ENCODE results near the gene INTS3.

The INTS3 gene

GRCh38 chr1:153688276-153688675 lies 39.6 kb upstream of the INTS3 start:
- 89% methylated on average over 7 of the region's 7 CpGs for WGBS
- no peaks in the 10 kb centered on the region for H3K27me3 ChIP-seq (ENCODE audit: insufficient read depth, low read length)
- no peaks in the 10 kb centered on the region for H3K4me1 ChIP-seq (ENCODE audit: insufficient read depth, low read length)
- no peak overlapping the region for H3K4me3 ChIP-seq (ENCODE audit: low read length)
- H3K9ac ChIP-seq (ENCODE audit: low read depth, low read length) = no peak overlapping the region
- H3K27ac ChIP-seq (ENCODE audit: low read depth, low read length) = no peak overlapping the region
- no peaks in the 10 kb centered on the region for H3K9me3 ChIP-seq (ENCODE audit: insufficient read depth, low read depth, low read length)
- peaks cover 14% of the 10 kb centered on the region for H3K36me3 ChIP-seq (ENCODE audit: insufficient read depth, low read length)

- no peak overlapping the region for H3K9ac ChIP-seq (ENCODE audit: low read depth, low read length)
- 92% methylated on average over 17 of the region's 18 CpGs for WGBS
These were observed 39.0 kb upstream of the INTS3 start for GRCh38 chr1:153688736-153689328.

DNA sequence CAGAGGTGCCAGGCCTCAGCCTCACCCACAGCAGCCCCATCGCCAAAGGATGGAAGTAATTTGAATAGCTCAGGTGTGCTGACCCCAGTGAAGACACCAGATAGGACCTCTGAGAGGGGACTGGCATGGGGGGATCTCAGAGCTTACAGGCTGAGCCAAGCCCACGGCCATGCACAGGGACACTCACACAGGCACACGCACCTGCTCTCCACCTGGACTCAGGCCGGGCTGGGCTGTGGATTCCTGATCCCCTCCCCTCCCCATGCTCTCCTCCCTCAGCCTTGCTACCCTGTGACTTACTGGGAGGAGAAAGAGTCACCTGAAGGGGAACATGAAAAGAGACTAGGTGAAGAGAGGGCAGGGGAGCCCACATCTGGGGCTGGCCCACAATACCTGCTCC lies 34.4 kb upstream of the INTS3 start:
- no peak overlapping the region for H3K27ac ChIP-seq (ENCODE audit: low read depth, low read length)
- WGBS = 92% methylated on average over 4 of the region's 4 CpGs

More at GRCh38 chr1:153688736-153689328, 39.0 kb upstream of the INTS3 start:
- H3K9me3 ChIP-seq (ENCODE audit: insufficient read depth, low read depth, low read length) = no peaks in the 10 kb centered on the region
- H3K36me3 ChIP-seq (ENCODE audit: insufficient read depth, low read length) = peaks cover 14% of the 10 kb centered on the region
- H3K4me1 ChIP-seq (ENCODE audit: insufficient read depth, low read length) = no peaks in the 10 kb centered on the region
- no peak overlapping the region for H3K27ac ChIP-seq (ENCODE audit: low read depth, low read length)
- no peak overlapping the region for H3K4me3 ChIP-seq (ENCODE audit: low read length)
- H3K27me3 ChIP-seq (ENCODE audit: insufficient read depth, low read length) = no peaks in the 10 kb centered on the region

GRCh38 chr1:153696741-153697140 lies 31.1 kb upstream of the INTS3 start:
- Histone ChIP-seq H3K27me3 (ENCODE audit: insufficient read depth, low read length) (no peaks in the 10 kb centered on the region), H3K36me3 (ENCODE audit: insufficient read depth, low read length) (no peaks in the 10 kb centered on the region), H3K9ac (ENCODE audit: low read depth, low read length) (peak overlapping the region; percentile 30; the same call in 1 of the 2 replicates), H3K4me1 (ENCODE audit: insufficient read depth, low read length) (peaks cover 25% of the 10 kb centered on the region), H3K9me3 (ENCODE audit: insufficient read depth, low read depth, low read length) (no peaks in the 10 kb centered on the region), H3K27ac (ENCODE audit: low read depth, low read length) (peak overlapping the region; percentile 43; the same call in 1 of the 2 replicates), H3K4me3 (ENCODE audit: low read length) (no peak overlapping the region)
- 85% methylated on average over 4 of the region's 8 CpGs for WGBS

More for the DNA sequence above, 34.4 kb upstream of the INTS3 start:
- peaks cover 18% of the 10 kb centered on the region for H3K4me1 ChIP-seq (ENCODE audit: insufficient read depth, low read length)
- no peak overlapping the region for H3K9ac ChIP-seq (ENCODE audit: low read depth, low read length)
- H3K9me3 ChIP-seq (ENCODE audit: insufficient read depth, low read depth, low read length) = no peaks in the 10 kb centered on the region
- H3K36me3 ChIP-seq (ENCODE audit: insufficient read depth, low read length) = 0 out of 2 replicates have a peak, but pooled peaks cover under 1% of the 10 kb centered on the region
- H3K27me3 ChIP-seq (ENCODE audit: insufficient read depth, low read length) = no peaks in the 10 kb centered on the region
- no peak overlapping the region for H3K4me3 ChIP-seq (ENCODE audit: low read length)

- Histone ChIP-seq H3K27ac (ENCODE audit: low read depth, low read length) (peak overlapping the region; percentile 74), H3K4me1 (ENCODE audit: insufficient read depth, low read length) (peaks cover 25% of the 10 kb centered on the region), H3K27me3 (ENCODE audit: insufficient read depth, low read length) (no peaks in the 10 kb centered on the region), H3K4me3 (ENCODE audit: low read length) (no peak overlapping the region), H3K9ac (ENCODE audit: low read depth, low read length) (peak overlapping the region; percentile 30; the same call in 1 of the 2 replicates), H3K36me3 (ENCODE audit: insufficient read depth, low read length) (no peaks in the 10 kb centered on the region), H3K9me3 (ENCODE audit: insufficient read depth, low read depth, low read length) (no peaks in the 10 kb centered on the region)
- WGBS = 46% methylated on average over 12 of the region's 12 CpGs
These were observed 30.4 kb upstream of the INTS3 start for GRCh38 chr1:153697191-153698019.

DNA sequence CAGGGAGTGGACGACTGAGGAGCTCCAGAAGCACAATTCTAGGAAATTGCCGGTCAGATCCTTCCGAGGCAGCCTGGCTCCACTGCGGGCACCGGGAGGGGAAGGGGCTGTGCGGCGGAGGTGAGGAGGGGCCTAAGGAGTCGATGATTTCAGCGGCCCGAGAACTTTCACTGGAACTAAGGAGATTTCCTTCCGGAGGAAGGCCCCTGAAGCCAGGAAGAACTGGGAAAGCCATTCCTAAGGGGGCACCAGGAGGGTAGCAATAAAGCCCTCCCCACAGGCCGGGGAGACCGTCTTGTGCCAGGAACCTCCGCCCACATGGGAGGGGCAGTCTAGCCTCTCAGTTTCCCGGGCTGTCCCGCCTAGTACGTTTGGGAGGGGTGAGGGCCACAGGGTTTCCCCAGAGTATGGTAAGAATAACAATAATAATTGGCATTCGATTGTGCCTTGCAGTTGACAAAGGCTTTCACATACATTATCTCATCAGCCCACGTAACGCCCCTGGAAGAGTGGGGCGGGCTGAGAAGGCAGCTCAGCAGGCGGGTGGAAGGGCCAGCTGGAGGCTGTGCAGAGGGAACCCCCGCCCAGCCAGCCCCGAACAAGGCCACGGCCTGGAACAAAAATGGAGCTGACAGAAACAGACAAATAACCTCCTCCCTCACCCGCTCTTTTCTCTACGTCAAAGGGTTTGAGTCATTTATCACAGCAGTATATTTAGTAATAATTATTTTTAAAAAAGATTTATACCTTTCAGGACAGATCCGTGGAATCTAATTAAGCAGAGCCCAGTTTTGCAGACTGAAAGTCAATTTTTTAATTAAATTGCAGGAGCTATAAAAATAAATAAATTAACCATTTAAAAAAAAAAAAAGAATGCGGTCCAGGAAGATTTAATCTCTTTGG lies 29.6 kb upstream of the INTS3 start:
- Histone ChIP-seq H3K27me3 (ENCODE audit: insufficient read depth, low read length) (no peaks in the 10 kb centered on the region), H3K9me3 (ENCODE audit: insufficient read depth, low read depth, low read length) (no peaks in the 10 kb centered on the region), H3K36me3 (ENCODE audit: insufficient read depth, low read length) (no peaks in the 10 kb centered on the region), H3K4me1 (ENCODE audit: insufficient read depth, low read length) (peaks cover 25% of the 10 kb centered on the region), H3K9ac (ENCODE audit: low read depth, low read length) (peak overlapping the region; percentile 2; the same call in 1 of the 2 replicates), H3K4me3 (ENCODE audit: low read length) (peak overlapping the region; percentile 17; the same call in 1 of the 2 replicates), H3K27ac (ENCODE audit: low read depth, low read length) (peak overlapping the region; percentile 74)
- WGBS = 22% methylated on average over 25 of the region's 29 CpGs

DNA sequence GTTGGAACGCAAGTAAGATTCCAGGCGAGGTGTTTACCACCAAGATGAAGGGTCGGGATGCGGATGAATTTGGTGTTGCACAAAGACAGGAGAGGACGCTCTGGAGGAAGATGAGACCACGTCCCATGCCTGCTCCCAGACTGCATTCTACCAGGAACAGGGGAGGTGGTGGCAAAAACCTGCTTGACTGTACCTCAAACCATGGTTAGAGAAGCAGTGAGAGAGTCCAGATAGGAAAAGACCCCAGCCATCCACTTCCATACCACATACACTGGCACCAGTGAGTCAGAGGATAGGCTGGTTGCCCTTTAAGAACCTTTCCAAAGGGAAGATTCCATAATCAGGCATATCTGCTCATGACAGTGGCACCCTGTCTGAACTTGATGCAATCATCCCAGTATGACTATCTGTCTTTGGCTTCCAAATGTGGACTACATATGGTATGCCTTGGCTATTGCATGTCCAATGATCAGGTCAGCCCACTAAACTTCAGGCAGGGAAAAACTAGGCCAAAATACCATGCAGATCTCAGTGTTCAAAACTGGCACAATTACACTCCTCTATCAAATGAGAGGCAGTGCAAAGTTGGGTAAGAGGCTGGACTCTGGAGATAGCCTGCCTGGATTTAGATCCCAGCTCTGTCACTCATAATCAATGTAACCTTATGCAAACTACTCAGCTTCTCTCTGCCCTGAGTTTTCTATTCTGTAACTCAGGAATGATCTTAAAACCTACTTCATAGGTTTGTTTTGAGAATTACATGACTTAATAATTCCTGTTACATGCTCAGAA lies 28.7 kb upstream of the INTS3 start:
- no peak overlapping the region for H3K9ac ChIP-seq (ENCODE audit: low read depth, low read length)
- no peaks in the 10 kb centered on the region for H3K9me3 ChIP-seq (ENCODE audit: insufficient read depth, low read depth, low read length)
- H3K4me1 ChIP-seq (ENCODE audit: insufficient read depth, low read length) = peaks cover 25% of the 10 kb centered on the region
- no peak overlapping the region for H3K4me3 ChIP-seq (ENCODE audit: low read length)
- WGBS = 90% methylated on average over 6 of the region's 6 CpGs
- no peak overlapping the region for H3K27ac ChIP-seq (ENCODE audit: low read depth, low read length)
- no peaks in the 10 kb centered on the region for H3K27me3 ChIP-seq (ENCODE audit: insufficient read depth, low read length)
- H3K36me3 ChIP-seq (ENCODE audit: insufficient read depth, low read length) = no peaks in the 10 kb centered on the region

GRCh38 chr1:153699768-153700167 lies 28.1 kb upstream of the INTS3 start:
- Histone ChIP-seq H3K4me1 (ENCODE audit: insufficient read depth, low read length) (peaks cover 25% of the 10 kb centered on the region), H3K27me3 (ENCODE audit: insufficient read depth, low read length) (no peaks in the 10 kb centered on the region), H3K36me3 (ENCODE audit: insufficient read depth, low read length) (no peaks in the 10 kb centered on the region), H3K4me3 (ENCODE audit: low read length) (no peak overlapping the region), H3K27ac (ENCODE audit: low read depth, low read length) (no peak overlapping the region), H3K9me3 (ENCODE audit: insufficient read depth, low read depth, low read length) (no peaks in the 10 kb centered on the region), H3K9ac (ENCODE audit: low read depth, low read length) (no peak overlapping the region)
- WGBS = 81% methylated on average over 5 of the region's 6 CpGs

- H3K27ac ChIP-seq (ENCODE audit: low read depth, low read length) = no peak overlapping the region
- H3K9ac ChIP-seq (ENCODE audit: low read depth, low read length) = no peak overlapping the region
- H3K4me3 ChIP-seq (ENCODE audit: low read length) = no peak overlapping the region
- 92% methylated on average over 9 of the region's 9 CpGs for WGBS
- no peaks in the 10 kb centered on the region for H3K4me1 ChIP-seq (ENCODE audit: insufficient read depth, low read length)
- no peaks in the 10 kb centered on the region for H3K9me3 ChIP-seq (ENCODE audit: insufficient read depth, low read depth, low read length)
- no peaks in the 10 kb centered on the region for H3K36me3 ChIP-seq (ENCODE audit: insufficient read depth, low read length)
- no peaks in the 10 kb centered on the region for H3K27me3 ChIP-seq (ENCODE audit: insufficient read depth, low read length)
These were observed 22.4 kb upstream of the INTS3 start for GRCh38 chr1:153705484-153705883.

GRCh38 chr1:153711026-153711425 lies 16.8 kb upstream of the INTS3 start:
- no peaks in the 10 kb centered on the region for H3K36me3 ChIP-seq (ENCODE audit: insufficient read depth, low read length)
- H3K27me3 ChIP-seq (ENCODE audit: insufficient read depth, low read length) = no peaks in the 10 kb centered on the region
- H3K4me1 ChIP-seq (ENCODE audit: insufficient read depth, low read length) = no peaks in the 10 kb centered on the region
- H3K9me3 ChIP-seq (ENCODE audit: insufficient read depth, low read depth, low read length) = no peaks in the 10 kb centered on the region
- 87% methylated on average over 6 of the region's 7 CpGs for WGBS
- H3K9ac ChIP-seq (ENCODE audit: low read depth, low read length) = no peak overlapping the region
- no peak overlapping the region for H3K4me3 ChIP-seq (ENCODE audit: low read length)
- no peak overlapping the region for H3K27ac ChIP-seq (ENCODE audit: low read depth, low read length)
